Gastrocnemius medialis (tissue), 4 donors: ENCODE results near the gene SLC24A1.

Source experiments
- CTCF ChIP-seq, 5 experiments: fragments of 450-650 bp in 3 of 5; fragments of 200-600 bp in 2 of 5; sonication (generic) in 2 of 5; IDR thresholded peaks in 4 of 5; conservative IDR thresholded peaks in 1 of 5; 1 replicate in 4 of 5; 2 replicates in 1 of 5; pipeline ENCODE4 v1.5.1; 2016 to 2019; ENCODE audit warnings: antibody characterized with exemption in 5 of 5, mild to moderate bottlenecking in 3 of 5, moderate library complexity in 3 of 5
- POLR2A ChIP-seq, 2 donors: fragments of 450-650 bp; IDR thresholded peaks; one replicate each; pipeline ENCODE4 v1.6.1; 2017; ENCODE audit warnings: antibody characterized with exemption in 2 of 2, mild to moderate bottlenecking in 2 of 2, moderate library complexity in 2 of 2

DNA sequence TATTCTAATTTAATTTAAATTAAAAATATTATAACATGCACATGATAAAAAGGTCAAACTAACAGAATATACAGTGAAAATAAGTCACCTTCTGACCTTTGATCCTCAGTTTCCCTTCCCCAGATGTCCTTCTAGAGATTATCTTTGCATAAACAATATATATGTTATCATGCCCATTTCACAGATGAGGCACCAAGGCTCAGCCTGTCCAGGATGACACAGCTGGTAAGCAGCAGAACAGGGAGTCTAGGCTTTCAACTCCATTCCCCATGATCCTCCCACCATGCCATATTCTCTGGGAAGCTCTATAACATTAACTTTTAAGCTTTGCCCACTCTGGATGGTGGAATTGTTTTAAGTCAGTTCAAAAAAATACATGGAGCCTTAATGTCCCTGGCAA is 1.4 kb downstream of the SLC24A1 start:
- TF ChIP-seq CTCF (IDR thresholded peaks at IDR 0.05 in 4 of 5, conservative IDR thresholded peaks at IDR 0.05 in 1 of 5) (no peak), POLR2A (IDR thresholded peaks at IDR 0.05) (no peak)
